ENCODE data around the gene ZCCHC24. TPM values are rescaled to one million over a fixed set of nuclear protein-coding genes. Genes with fewer than 3 reads are reported as not detected.

ZCCHC24 gene
- total RNA-seq, 1 donor from 2014 or later: 5.9 TPM

DNA sequence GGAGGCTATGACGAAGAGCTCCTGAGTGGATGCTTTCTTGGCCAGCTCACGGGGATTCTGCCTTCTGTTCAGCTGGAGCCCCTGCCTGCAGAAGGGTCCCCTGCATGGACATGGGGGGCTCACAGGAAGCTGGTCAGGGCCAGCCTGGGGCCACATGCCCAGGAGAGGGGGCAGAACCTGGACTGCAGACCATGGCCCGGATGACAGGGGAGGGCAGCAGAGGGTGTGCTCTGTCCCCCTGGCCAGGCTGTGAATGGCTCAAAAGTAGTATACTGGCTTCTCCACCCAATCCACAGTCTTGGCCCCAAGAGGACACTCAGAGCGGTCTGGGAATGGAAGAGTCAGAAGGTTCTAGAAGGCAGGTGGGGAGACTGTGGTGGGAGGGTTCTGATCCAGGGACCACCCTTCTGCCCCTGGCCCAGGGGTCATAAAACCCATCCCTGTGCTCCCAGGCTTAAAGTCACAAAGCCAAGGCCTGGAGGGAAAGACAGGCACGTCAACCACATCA lies 57.9 kb downstream of the ZCCHC24 start:
- Histone ChIP-seq H3K4me3 (no peak overlapping the region), H3K27ac (no peak overlapping the region), H3K9me3 (ENCODE audit: low read depth) (no peaks in the 10 kb centered on the region), H3K27me3 (no peaks in the 10 kb centered on the region), H4K20me1 (ENCODE audit: low read depth) (no peaks in the 10 kb centered on the region), H3F3A (ENCODE audit: low read depth) (no peaks in the 10 kb centered on the region), H3K79me2 (ENCODE audit: low read depth) (no peaks in the 10 kb centered on the region), H3K9ac (no peak overlapping the region), H3K4me1 (no peaks in the 10 kb centered on the region), H3K36me3 (no peaks in the 10 kb centered on the region), H2AFZ (replicated peaks) (no peak overlapping the region), H3K4me2 (no peak overlapping the region)
- H3K36me3 Mint-ChIP-seq: no peaks in the 10 kb centered on the region
- TF ChIP-seq EZH2 (IDR thresholded peaks at IDR 0.05) (no peak), CTCF (IDR thresholded peaks at IDR 0.05) (no peak), EZH2phosphoT487 (IDR thresholded peaks at IDR 0.05) (no peak)
- H3K27ac Mint-ChIP-seq: no peak overlapping the region
- no peaks in the 10 kb centered on the region for H3K27me3 Mint-ChIP-seq (ENCODE audit: insufficient read depth, low read depth)
- no peaks in the 10 kb centered on the region for H3K9me3 Mint-ChIP-seq
- H3K4me1 Mint-ChIP-seq: peaks cover 5% of the 10 kb centered on the region
- H3K4me3 Mint-ChIP-seq: no peak overlapping the region
- no peak for DNase-seq (ENCODE audit: low spot score)

DNA sequence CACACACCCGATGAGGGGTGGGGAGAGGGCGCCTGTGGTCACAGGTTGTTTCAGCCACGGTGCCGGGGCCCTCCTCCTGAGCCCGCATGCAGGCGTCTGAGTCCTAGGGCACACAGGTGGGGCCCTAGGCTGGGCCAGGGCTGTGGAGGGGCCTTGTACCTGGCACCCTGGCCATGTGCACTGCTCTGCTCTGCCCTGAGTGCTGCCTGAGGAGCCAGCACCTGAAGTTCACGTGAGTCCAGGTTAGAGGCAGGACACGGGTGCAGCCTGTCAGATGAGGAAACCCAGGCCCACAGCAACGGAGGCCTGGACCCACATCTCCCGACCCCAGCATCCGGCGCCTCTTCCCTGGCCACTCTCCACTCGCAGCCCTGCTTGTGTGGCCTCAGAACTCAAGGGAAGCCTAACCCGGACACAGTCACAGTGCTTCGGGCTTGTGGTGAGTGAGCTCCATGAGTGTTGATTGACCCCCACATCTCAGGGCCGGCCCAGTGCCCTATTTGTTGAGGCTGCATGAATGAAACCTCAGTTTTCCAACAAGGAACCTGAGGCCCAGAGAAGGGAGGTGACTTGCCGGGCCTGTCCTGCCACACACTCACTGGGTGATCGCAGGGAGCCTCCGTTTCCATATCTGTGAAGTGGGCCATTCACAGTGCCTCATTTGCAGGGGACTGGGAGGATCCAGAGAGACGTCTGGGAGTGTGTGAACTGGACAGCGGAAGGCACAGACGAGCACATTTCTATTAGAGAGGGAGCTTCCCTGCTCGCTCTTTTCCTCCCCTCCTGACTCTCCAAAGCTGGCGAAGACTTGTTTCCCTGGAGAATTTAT lies 58.6 kb downstream of the ZCCHC24 start:
- no peaks in the 10 kb centered on the region for H3K79me2 ChIP-seq (ENCODE audit: low read depth)
- Mint-ChIP-seq H3K27me3 (ENCODE audit: insufficient read depth, low read depth) (peaks cover under 1% of the 10 kb centered on the region), H3K27ac (no peak overlapping the region), H3K36me3 (no peaks in the 10 kb centered on the region), H3K4me1 (peaks cover 11% of the 10 kb centered on the region), H3K9me3 (no peaks in the 10 kb centered on the region), H3K4me3 (no peak overlapping the region)
- DNase-seq (ENCODE audit: low spot score): no peak
- H4K20me1 ChIP-seq (ENCODE audit: low read depth): no peaks in the 10 kb centered on the region
- no peak for TF ChIP-seq EZH2phosphoT487 (IDR thresholded peaks at IDR 0.05)
- no peak for TF ChIP-seq EZH2 (IDR thresholded peaks at IDR 0.05)
- TF ChIP-seq CTCF (IDR thresholded peaks at IDR 0.05): no peak
- H3F3A ChIP-seq (ENCODE audit: low read depth): no peaks in the 10 kb centered on the region
- no peaks in the 10 kb centered on the region for H3K4me1 ChIP-seq
- no peak overlapping the region for H3K4me3 ChIP-seq
- no peak overlapping the region for H2AFZ ChIP-seq (replicated peaks)
- no peaks in the 10 kb centered on the region for H3K9me3 ChIP-seq (ENCODE audit: low read depth)
- no peak overlapping the region for H3K9ac ChIP-seq
- no peak overlapping the region for H3K4me2 ChIP-seq
- H3K27ac ChIP-seq: no peak overlapping the region
- no peaks in the 10 kb centered on the region for H3K27me3 ChIP-seq
- H3K36me3 ChIP-seq: no peaks in the 10 kb centered on the region

GRCh38 chr10:79385804-79386531 lies 59.5 kb downstream of the ZCCHC24 start:
- Mint-ChIP-seq H3K27me3 (ENCODE audit: insufficient read depth, low read depth) (peaks cover 2% of the 10 kb centered on the region), H3K4me1 (peaks cover 13% of the 10 kb centered on the region), H3K9me3 (no peaks in the 10 kb centered on the region), H3K4me3 (no peak overlapping the region), H3K27ac (no peak overlapping the region), H3K36me3 (no peaks in the 10 kb centered on the region)
- H3K27me3 ChIP-seq: no peaks in the 10 kb centered on the region
- no peaks in the 10 kb centered on the region for H3K79me2 ChIP-seq (ENCODE audit: low read depth)
- H3K4me2 ChIP-seq: no peak overlapping the region
- H4K20me1 ChIP-seq (ENCODE audit: low read depth): no peaks in the 10 kb centered on the region
- no peak overlapping the region for H3K4me3 ChIP-seq
- no peak overlapping the region for H3K9ac ChIP-seq
- no peaks in the 10 kb centered on the region for H3K9me3 ChIP-seq (ENCODE audit: low read depth)
- H3K27ac ChIP-seq: no peak overlapping the region
- H3K4me1 ChIP-seq: no peaks in the 10 kb centered on the region
- peak; percentile 49 for DNase-seq (ENCODE audit: low spot score)
- H2AFZ ChIP-seq (replicated peaks): no peak overlapping the region
- H3K36me3 ChIP-seq: no peaks in the 10 kb centered on the region
- TF ChIP-seq EZH2phosphoT487 (IDR thresholded peaks at IDR 0.05): no peak
- TF ChIP-seq CTCF (IDR thresholded peaks at IDR 0.05): peak; percentile 43
- no peaks in the 10 kb centered on the region for H3F3A ChIP-seq (ENCODE audit: low read depth)
